EL (cell line): ENCODE measurements around the gene E2F6.
"Not testable (repeated sequence)": the region's sequence is repeated elsewhere in the genome, so short reads cannot be mapped to it uniquely, and the experiment has no call there.

Experiments used
- DNase-seq: peaks from one replicate; pipeline ENCODE4 v3.0.0-alpha.2; 2016

E2F6 gene

GRCh38 chr2:11411244-11411643 lies 54.7 kb downstream of the E2F6 start:
- DNase-seq = no peak

DNA sequence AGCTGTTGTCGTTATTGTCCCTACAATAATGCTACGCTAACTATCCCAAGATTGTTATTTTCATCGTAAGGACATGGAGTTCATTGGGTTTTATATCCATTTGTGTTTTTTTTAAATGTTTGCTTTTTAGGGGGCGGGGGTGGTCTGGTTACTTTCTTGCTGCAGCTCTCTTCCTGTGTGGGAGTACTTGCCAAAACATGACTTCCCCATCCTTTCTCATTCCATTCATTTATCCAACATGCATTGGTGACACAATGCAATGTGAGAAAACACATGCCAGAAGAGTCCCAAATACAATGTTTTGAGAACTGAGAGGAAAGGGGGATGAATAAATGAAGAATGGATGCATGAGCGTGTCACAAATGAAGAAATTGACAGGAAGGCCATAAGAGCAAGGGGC lies 55.9 kb downstream of the E2F6 start:
- no peak for DNase-seq

- no peak for DNase-seq
These were observed 56.4 kb downstream of the E2F6 start for GRCh38 chr2:11409572-11409959.

- DNase-seq = no peak
These were observed 56.9 kb downstream of the E2F6 start for GRCh38 chr2:11408959-11409571.

- DNase-seq = no peak
These were observed 58.5 kb downstream of the E2F6 start for GRCh38 chr2:11407413-11407812.

DNA sequence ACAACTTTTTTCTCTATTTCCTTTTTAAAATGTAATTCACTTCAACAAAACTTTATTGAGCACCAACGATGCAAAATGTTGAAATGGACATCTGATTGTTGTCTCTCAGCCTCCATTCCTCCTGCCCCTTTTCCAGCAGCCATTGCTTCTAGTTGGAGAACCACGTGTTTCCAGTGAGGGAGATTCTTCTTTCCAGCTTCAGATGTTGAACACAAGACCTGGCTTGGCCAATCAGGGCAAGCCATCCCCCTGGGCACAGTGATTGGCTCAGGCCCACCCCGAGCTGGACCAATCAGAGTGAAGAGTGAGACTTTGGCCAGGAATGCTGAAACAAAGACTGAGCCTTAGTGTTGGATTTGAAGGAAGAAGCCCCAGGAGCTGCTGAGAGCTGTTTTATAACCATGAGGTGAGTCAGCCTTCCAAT lies 59.0 kb downstream of the E2F6 start:
- peak; percentile 74 for DNase-seq

GRCh38 chr2:11406267-11406957 lies 59.5 kb downstream of the E2F6 start:
- DNase-seq = no peak

DNA sequence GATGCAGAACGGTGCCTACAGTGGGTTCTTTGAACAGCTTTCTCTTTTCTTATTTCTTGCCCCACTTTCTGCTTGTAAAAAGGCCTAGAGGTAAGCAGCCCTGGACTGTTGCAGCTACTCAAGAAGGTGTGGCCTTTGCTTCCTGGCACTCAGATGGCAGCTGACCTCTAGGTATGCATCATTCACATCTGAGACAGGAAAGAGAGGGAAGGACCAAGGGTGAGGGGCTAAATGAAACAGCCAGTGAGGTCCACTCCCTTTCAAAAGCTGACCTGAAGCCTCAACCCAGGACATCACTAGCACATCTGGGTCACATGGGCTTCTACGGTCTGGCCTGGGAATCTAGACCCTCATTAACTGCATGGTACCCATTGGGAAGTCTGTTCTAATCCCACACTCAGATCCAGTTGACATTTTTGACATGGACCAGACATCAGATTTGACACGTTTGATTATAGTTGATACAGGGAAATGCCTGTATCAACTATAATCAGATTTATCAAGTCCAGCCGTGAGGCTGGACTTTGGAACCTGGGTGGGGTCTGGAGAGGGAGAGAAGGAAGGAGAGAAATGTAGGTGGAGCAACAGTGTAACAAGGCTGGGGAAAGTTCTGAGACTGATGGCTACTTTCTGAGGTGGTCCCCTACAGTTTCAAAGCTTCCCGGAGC lies 60.2 kb downstream of the E2F6 start:
- no peak for DNase-seq

DNA sequence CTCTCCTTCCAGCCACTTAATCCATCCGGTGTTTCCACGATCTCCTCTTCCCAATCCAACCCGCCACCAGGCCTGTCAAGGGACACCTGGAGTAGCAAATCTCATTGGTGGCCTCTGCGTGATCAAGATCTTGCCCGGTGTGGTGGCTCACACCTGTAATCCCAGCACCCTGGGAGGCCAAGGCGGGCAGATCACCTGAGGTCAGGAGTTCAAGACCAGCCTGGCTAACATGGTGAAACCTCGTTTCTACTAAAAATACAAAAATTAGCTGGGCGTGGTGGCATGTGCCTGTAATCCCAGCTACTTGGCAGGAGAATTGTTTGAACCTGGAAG lies 60.9 kb downstream of the E2F6 start:
- not testable (repeated sequence) for DNase-seq

GRCh38 chr2:11404376-11405073 lies 61.4 kb downstream of the E2F6 start:
- no peak for DNase-seq

- DNase-seq = no peak
These were observed 63.5 kb downstream of the E2F6 start for GRCh38 chr2:11402436-11402835.

DNA sequence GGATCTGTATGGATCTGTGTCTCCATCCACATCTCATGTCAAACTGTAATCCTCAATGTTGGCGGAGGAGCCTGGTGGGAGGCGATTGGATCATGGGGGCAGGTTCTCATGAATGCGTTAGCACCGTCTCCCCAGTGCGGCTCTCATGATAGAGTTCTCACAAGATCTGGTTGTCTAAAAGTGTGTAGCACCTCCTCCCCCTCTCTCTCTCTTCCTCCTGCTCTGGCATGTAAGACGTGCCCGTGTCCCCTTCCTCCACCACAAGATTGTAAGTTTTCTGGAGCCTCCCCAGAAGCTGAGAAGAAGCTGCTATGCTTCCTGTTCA lies 66.6 kb downstream of the E2F6 start:
- DNase-seq = no peak

- DNase-seq = no peak
These were observed 67.1 kb downstream of the E2F6 start for GRCh38 chr2:11398750-11399437.

- DNase-seq = peak; percentile 44
These were observed 68.4 kb downstream of the E2F6 start for GRCh38 chr2:11397513-11397912.

DNA sequence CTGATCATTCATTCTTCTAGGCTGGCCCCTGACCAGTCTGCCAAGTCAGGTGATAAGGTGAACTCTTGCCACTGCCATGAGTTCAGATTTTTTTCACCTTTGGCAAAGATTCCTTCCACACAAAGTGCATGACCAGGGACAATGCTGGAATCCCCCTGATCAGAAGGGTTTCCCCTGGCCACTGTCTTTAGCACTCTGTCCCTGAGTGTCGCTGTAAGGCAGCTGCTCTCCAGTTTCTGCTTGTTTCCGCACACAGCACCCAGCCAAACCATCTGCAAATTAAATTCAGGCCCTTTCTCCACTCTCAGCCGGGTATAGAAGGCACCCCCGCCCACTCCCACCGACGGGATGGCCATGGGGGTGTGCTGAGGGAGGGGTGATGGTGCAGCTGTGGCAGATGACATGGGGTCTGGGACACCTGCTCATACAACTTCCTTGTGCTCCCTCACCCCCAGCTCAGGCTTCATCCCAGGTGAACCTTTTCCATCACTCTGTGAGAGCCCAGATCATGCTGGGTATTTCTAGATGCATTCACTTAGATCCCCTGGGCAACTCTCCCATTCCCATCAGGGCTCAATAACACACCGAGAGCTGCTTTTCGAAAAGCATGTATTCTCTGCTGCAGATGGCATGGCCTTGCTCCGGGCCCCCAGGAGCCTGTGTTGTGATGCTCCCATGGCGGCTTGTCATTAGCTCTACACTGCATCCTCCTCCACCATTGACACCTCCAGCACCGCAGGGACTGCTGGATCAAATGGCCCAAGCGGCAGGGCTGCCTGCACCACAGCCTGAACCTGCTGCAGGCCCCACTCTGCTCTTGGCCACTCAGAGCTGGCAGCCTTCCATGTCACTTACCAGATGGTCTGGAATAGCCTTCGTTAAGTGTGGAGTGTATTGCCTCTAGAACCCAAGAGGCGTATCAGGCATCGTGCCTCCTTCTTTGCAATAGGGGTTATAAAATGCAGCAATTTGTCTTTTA lies 69.2 kb downstream of the E2F6 start:
- no peak for DNase-seq

- no peak for DNase-seq
These were observed 69.9 kb downstream of the E2F6 start for GRCh38 chr2:11396021-11396420.

GRCh38 chr2:11395389-11395788 lies 70.6 kb downstream of the E2F6 start:
- DNase-seq = no peak
